Cardiac muscle cell (in vitro differentiated cells and primary cell): ENCODE measurements around the gene PCDHGC4. TPM values are rescaled to one million over a fixed set of nuclear protein-coding genes. Genes with fewer than 3 reads are reported as not detected.

Experiments used
- DNase-seq, 2 donors: peaks; one replicate each; pipeline versions ENCODE4 v3.0.0 to v3.0.0-alpha.2; 2010 to 2017; ENCODE audit warnings: low read depth in 1 of 2, low spot score in 1 of 2
- H3K27ac ChIP-seq: fragments of 200-600 bp; sonication (generic); 2 replicates; pipeline ENCODE4 v1.5.1; 2016
- H3K27me3 ChIP-seq: fragments of 200-600 bp; sonication (generic); 2 replicates; pipeline ENCODE4 v1.6.0; 2016; ENCODE audit warnings: control low read depth
- H3K36me3 ChIP-seq: fragments of 200-600 bp; sonication (generic); 2 replicates; pipeline ENCODE4 v1.5.1; 2016; ENCODE audit warnings: control low read depth
- H3K4me1 ChIP-seq: fragments of 200-600 bp; sonication (generic); 2 replicates; pipeline ENCODE4 v1.8.1; 2017; ENCODE audit warnings: low read depth, mild to moderate bottlenecking, mixed run types
- H3K4me3 ChIP-seq: fragments of 200-600 bp; sonication (generic); 2 replicates; pipeline ENCODE4 v1.5.1; 2016; ENCODE audit warnings: mild to moderate bottlenecking
- H3K9me3 ChIP-seq: fragments of 200-600 bp; sonication (generic); 2 replicates; pipeline ENCODE4 v1.5.1; 2017; ENCODE audit warnings: low read depth, mild to moderate bottlenecking, control low read depth
- polyA plus RNA-seq: library from polyadenylated mRNA; unstranded; fragments of >200 nt; fragmentation: Nextera tagmentation; extraction: Ambion mirVana; gene quantifications from 2 replicates; pipeline ENCODE4 v1.2.1, GENCODE V29; 2016
- total RNA-seq: library from RNA; depleted of rRNA; stranded (reverse); fragments of >200 nt; gene quantifications from 2 replicates; pipeline ENCODE4 v1.2.3, GENCODE V29; 2016
- TF ChIP-seq, protein P1 (sequence below): IDR thresholded peaks from 2 replicates; pipeline ENCODE4 v1.5.1; 2012; ENCODE audit warnings: low read depth, mild to moderate bottlenecking, low read length

The PCDHGC4 gene
- total and polyA plus RNA-seq, 2 experiments from 2014 or later: 0.84 to 7.9 TPM

DNA sequence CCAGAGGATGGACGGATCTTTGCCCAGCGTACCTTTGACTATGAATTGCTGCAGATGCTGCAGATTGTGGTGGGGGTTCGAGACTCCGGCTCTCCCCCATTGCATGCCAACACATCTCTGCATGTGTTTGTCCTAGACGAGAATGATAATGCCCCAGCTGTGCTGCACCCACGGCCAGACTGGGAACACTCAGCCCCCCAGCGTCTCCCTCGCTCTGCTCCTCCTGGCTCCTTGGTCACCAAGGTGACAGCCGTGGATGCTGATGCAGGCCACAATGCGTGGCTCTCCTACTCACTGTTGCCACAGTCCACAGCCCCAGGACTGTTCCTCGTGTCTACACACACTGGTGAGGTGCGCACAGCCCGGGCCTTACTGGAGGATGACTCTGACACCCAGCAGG is 5.9 kb downstream of the PCDHGC4 start:
- Histone ChIP-seq H3K36me3 (no peaks in the 10 kb centered on the region), H3K27me3 (peaks cover 38% of the 10 kb centered on the region), H3K27ac (no peak overlapping the region), H3K4me3 (no peak overlapping the region), H3K4me1 (peaks cover 7% of the 10 kb centered on the region), H3K9me3 (no peaks in the 10 kb centered on the region)
- TF ChIP-seq, protein P1, sequence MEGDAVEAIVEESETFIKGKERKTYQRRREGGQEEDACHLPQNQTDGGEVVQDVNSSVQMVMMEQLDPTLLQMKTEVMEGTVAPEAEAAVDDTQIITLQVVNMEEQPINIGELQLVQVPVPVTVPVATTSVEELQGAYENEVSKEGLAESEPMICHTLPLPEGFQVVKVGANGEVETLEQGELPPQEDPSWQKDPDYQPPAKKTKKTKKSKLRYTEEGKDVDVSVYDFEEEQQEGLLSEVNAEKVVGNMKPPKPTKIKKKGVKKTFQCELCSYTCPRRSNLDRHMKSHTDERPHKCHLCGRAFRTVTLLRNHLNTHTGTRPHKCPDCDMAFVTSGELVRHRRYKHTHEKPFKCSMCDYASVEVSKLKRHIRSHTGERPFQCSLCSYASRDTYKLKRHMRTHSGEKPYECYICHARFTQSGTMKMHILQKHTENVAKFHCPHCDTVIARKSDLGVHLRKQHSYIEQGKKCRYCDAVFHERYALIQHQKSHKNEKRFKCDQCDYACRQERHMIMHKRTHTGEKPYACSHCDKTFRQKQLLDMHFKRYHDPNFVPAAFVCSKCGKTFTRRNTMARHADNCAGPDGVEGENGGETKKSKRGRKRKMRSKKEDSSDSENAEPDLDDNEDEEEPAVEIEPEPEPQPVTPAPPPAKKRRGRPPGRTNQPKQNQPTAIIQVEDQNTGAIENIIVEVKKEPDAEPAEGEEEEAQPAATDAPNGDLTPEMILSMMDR: no peak
- no peak for DNase-seq

DNA sequence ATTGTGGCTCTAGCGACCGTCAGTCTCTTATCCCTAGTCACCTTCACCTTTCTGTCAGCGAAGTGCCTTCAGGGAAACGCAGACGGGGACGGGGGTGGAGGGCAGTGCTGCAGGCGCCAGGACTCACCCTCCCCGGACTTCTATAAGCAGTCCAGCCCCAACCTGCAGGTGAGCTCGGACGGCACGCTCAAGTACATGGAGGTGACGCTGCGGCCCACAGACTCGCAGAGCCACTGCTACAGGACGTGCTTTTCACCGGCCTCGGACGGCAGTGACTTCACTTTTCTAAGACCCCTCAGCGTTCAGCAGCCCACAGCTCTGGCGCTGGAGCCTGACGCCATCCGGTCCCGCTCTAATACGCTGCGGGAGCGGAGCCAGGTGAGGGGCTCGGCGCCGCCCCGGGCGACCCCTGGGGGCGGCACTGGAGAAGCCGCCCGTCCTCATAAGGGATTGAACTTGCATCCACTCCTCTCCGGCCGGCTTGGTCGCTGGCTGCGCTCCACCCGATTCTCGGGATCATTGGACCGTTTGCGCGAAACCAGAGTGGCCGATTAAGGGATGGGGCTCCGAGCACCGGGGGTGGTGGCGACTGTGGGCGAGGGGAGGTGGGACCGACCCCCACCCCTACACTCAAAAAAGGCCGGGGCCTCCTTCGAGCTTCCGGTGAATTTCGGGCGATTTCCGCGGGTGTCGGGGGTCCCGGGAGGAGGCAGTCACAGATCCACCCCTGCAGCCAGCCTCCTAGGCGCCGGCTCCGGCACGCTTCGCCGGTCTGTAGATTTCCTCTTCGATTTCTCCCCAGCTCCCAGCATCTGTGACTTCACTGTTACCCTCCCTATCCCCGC is 6.7 kb downstream of the PCDHGC4 start:
- peaks cover 38% of the 10 kb centered on the region for H3K27me3 ChIP-seq
- no peak overlapping the region for H3K4me3 ChIP-seq
- TF ChIP-seq, protein P1: no peak
- no peak overlapping the region for H3K27ac ChIP-seq
- H3K36me3 ChIP-seq: no peaks in the 10 kb centered on the region
- DNase-seq: no peak
- peaks cover 7% of the 10 kb centered on the region for H3K4me1 ChIP-seq
- no peaks in the 10 kb centered on the region for H3K9me3 ChIP-seq

DNA sequence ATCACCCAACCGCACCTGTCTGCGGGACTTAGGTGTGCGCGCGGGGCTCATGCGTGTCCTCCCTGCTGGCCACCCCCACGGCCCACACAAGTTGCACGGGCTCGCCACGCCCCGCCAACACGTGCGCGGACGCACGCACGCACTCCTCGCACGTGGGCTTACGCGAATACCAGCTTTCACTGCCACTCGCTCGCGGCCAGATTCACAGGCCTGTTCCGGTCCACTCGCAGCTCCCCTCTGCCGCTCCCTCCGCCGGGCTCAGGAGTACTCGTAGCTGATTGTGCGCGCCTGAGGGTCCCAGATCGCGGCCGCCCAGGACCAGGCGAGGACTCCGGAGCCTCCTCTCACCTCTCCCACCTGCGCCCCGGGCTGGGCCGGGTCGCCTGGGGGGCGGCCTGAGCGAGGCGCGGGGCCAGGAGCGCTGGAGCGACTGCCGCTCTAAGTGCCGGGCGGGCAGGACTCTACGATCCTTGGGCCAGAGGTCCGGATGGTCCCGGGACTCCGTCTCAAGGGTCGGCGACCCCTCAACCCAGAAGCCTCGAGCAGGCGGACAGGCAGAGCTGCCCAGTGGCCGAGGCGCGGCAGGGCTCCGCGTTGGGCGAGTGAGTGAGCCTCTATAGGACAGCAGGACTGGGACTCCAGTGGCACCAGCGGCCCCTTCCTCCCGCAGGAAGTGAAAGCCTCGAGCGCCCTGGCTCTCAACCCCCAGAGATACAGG is 7.5 kb downstream of the PCDHGC4 start:
- DNase-seq: no peak
- Histone ChIP-seq H3K27ac (no peak overlapping the region), H3K4me1 (peaks cover 7% of the 10 kb centered on the region), H3K4me3 (no peak overlapping the region), H3K27me3 (peaks cover 38% of the 10 kb centered on the region), H3K9me3 (no peaks in the 10 kb centered on the region), H3K36me3 (no peaks in the 10 kb centered on the region)
- TF ChIP-seq, protein P1: no peak

DNA sequence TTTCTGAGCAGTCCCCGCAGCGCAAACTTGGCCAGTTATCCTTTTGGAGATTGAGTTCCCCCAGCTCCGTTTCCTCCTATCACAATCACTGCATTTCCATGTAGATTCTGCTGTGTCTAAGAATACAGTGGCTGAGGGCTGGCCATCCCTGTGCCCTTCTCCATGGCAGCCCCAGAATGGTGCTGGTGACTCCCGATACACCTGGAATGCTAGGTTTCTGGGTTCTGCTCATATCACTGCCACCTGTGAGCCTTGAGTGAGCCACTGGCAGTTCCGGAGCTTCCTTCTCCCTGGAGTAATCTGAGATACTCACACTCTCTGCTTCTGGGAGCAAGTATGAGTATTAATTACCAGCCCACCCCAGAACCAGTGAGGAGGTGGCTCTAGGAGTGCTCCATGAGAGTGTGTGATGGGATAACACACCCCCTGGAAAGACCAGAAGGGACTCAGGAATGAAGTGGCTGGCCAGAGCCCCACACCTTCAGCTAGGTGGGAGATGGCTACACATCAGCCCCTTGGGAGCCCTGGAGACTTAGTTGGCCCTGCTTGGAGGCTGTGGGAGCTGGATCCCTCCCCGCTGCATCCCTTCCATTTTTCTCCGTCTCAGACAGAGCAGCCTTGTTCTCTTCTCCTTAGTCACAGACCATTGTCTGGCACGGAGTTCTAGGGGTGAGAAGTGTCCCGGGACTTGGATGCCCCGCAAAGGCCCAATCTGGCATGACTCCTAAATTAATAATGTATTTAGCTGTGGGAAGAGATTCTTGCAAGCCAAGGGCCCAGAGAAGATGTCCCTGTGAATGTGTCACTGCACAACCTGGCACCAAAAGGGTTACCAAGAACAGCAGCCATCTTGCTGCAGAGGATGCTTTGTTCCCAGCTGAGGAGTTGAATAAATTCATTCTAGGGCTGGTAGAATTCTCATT is 8.9 kb downstream of the PCDHGC4 start:
- Histone ChIP-seq H3K4me1 (peaks cover 7% of the 10 kb centered on the region), H3K36me3 (no peaks in the 10 kb centered on the region), H3K4me3 (no peak overlapping the region), H3K27me3 (peaks cover 38% of the 10 kb centered on the region), H3K9me3 (no peaks in the 10 kb centered on the region), H3K27ac (no peak overlapping the region)
- peak in 1 of 2 donors; percentile 60 for DNase-seq
- TF ChIP-seq, protein P1: no peak

DNA sequence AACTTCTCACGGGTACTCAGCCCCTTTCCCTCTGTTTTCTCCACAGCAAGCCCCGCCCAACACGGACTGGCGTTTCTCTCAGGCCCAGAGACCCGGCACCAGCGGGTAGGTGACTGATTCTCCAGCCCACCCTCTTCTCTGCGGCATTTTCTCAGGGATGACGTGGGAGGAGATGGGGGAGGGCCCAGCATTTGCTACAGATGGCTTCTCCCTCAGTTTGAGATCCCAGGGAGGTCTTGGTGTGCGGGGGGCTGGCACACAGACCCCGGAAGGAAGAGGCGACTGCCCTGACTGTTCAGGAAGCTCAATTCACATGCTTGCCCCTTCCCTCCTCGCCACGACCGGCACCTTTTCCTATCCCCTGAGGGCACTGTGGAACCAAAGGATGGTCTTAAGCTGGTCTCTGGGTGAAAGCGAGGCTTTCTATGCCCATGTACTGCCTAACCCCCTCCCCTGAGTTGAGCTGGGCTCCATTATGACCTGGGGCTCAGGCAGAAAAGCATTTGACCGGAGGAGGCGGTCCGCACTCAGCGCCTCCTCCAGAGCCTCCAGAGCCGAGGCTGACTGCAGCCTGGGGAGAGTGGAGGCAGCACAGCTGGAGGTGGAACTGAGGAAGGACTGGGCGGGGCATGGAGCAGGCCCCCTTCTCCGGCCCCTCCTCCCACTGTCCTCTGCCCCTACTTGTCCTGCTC is 10.1 kb downstream of the PCDHGC4 start:
- Histone ChIP-seq H3K27me3 (peaks cover 35% of the 10 kb centered on the region), H3K36me3 (no peaks in the 10 kb centered on the region), H3K27ac (no peak overlapping the region), H3K4me1 (peaks cover 7% of the 10 kb centered on the region), H3K9me3 (no peaks in the 10 kb centered on the region), H3K4me3 (no peak overlapping the region)
- TF ChIP-seq, protein P1: no peak
- no peak for DNase-seq
